ENCODE results near the gene IGSF9.
A peak's percentile ranks its signal among the peaks of the same experiment; 100 is the strongest.

Gene IGSF9

DNA sequence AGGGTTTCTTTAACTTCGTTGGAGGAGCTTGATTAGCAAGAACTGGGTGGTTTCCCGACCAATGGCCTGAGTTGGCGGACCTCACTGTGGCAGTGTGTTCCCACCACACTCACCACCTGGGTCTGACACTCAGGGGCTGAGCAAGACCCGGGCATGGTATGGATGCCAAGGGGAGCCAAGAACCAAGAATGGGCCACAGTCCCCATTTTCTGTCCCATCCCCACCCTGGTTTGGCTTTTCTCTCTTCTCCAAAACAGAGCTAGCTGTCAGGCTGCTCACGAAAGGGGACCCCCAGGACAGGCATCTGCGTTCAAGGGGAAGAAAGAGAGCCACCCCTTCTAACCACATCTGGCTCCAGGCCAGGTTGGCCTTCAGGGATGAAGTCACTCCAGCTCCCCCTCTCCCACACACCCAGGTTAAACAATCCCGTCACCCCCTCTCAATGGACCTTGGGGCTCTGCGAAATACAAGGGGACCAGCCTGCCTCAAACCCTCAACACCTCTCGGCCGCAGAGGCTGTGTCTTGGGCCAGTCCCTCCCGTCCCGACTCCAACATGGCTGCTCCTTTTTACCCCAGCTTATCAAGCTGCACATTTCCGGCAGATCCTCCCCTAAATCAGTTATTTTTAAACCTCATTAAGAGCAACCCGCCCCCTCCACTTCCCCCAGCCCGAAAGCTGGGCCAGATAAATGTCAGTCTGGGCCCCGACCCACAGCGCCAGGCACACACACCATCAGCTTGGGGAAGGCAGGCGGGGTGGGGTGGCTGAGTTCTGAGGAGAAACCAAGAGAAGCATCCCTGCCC lies 23.5 kb downstream of the IGSF9 start:
- peak; percentile 46 for DNase-seq (ENCODE audit: low read depth)
- TF ChIP-seq, protein P1, sequence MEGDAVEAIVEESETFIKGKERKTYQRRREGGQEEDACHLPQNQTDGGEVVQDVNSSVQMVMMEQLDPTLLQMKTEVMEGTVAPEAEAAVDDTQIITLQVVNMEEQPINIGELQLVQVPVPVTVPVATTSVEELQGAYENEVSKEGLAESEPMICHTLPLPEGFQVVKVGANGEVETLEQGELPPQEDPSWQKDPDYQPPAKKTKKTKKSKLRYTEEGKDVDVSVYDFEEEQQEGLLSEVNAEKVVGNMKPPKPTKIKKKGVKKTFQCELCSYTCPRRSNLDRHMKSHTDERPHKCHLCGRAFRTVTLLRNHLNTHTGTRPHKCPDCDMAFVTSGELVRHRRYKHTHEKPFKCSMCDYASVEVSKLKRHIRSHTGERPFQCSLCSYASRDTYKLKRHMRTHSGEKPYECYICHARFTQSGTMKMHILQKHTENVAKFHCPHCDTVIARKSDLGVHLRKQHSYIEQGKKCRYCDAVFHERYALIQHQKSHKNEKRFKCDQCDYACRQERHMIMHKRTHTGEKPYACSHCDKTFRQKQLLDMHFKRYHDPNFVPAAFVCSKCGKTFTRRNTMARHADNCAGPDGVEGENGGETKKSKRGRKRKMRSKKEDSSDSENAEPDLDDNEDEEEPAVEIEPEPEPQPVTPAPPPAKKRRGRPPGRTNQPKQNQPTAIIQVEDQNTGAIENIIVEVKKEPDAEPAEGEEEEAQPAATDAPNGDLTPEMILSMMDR (conservative IDR thresholded peaks at IDR 0.05; ENCODE audit: control insufficient read depth, insufficient read depth, low read depth, low read length) = no peak
- H3K4me3 ChIP-seq (ENCODE audit: control insufficient read depth, low read depth, low read length) = peak overlapping the region; percentile 98

DNA sequence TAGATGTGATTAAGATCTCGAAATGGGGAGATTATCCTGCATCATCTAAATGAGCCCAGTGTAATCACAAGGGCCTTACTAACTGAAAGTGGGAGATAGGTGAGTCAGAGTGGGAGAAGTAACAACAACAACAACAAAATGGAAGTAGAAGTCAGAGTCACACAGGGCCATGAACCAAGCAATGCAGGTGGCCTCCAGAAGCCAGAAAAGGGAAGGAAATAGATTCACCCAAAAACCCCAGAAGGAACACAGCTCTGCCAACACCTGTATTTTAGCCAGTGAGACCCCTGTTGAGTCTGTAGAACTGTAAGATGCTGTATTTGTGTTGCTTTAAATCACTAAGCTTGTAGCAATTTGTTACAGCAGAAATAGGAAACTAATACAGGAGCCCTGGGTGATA lies 24.2 kb downstream of the IGSF9 start:
- H3K4me3 ChIP-seq (ENCODE audit: control insufficient read depth, low read depth, low read length) = no peak overlapping the region
- peak; percentile 49 for DNase-seq (ENCODE audit: low read depth)
- TF ChIP-seq, protein P1 (conservative IDR thresholded peaks at IDR 0.05; ENCODE audit: control insufficient read depth, insufficient read depth, low read depth, low read length) = no peak

DNA sequence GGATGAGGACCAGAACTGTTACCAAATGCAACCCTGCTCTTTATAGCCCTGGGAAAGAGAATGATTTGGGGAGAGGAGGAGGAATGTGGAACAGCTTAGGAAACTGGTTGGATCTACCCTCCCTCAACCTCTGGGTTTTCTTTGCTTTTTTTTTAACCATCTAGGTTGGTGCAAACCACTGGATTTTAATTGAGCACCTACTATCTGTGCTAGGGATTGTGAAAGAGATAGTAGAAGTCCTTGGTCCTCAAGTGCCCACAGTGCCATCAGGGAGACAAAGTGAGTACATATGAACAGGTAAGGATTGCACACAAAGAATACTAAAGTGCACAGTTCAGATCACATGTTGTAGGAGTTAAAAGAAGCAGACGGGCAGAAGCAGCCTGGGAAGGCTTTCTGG lies 24.8 kb downstream of the IGSF9 start:
- H3K4me3 ChIP-seq (ENCODE audit: control insufficient read depth, low read depth, low read length) = no peak overlapping the region
- DNase-seq (ENCODE audit: low read depth) = no peak
- TF ChIP-seq, protein P1 (conservative IDR thresholded peaks at IDR 0.05; ENCODE audit: control insufficient read depth, insufficient read depth, low read depth, low read length) = no peak

DNA sequence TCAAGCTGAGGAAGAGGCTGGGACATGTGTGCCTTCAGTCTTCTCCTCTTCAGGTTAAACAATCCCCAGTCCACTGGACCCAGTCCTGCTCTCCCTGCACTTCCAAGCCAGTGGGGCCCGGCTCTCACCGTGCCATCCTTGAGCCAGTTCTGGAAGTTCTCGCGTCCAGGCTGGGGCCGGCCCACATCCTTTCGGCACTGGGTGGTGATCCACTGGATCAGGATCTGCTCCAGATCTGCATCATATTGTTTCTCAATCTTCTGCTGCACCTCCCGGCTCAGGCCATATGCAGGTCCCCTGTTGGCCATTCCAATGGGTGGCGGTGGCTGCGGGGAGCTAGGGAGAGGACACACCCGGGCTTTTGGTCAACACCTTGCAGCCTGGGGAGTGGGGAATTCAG lies 25.2 kb downstream of the IGSF9 start:
- DNase-seq (ENCODE audit: low read depth) = no peak
- TF ChIP-seq, protein P1 (conservative IDR thresholded peaks at IDR 0.05; ENCODE audit: control insufficient read depth, insufficient read depth, low read depth, low read length) = no peak
- H3K4me3 ChIP-seq (ENCODE audit: control insufficient read depth, low read depth, low read length) = no peak overlapping the region

DNA sequence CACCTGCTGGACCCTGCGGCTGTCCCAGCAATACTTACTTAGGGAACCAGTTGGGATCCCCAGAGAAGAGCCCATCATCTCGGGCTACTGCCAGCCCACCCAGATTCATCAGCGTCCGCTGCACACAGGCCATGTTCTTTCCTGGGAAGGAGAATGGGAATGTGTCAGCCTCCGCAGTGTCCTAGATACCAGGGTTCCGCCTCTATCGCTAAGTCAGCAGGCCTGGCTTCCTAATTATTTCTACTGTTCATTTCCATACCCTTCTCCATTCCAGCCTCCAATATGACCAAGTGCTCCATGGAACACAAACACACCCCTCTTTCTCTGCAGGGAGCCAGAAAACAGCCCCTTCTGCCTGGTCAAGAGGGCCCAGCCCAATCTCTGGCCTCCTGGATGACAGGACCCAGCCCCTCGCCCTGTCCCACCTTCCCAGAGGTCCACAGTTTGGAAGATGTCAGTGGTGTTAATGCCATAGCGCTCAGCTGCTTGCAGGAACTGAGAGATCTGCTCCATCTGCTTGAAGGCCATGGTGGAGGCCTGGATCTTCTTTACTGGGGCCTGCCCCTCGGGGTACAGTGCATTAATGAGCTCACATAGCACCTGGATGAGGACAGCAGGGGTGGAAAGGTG lies 26.1 kb downstream of the IGSF9 start:
- TF ChIP-seq, protein P1 (conservative IDR thresholded peaks at IDR 0.05; ENCODE audit: control insufficient read depth, insufficient read depth, low read depth, low read length) = no peak
- no peak for DNase-seq (ENCODE audit: low read depth)

DNA sequence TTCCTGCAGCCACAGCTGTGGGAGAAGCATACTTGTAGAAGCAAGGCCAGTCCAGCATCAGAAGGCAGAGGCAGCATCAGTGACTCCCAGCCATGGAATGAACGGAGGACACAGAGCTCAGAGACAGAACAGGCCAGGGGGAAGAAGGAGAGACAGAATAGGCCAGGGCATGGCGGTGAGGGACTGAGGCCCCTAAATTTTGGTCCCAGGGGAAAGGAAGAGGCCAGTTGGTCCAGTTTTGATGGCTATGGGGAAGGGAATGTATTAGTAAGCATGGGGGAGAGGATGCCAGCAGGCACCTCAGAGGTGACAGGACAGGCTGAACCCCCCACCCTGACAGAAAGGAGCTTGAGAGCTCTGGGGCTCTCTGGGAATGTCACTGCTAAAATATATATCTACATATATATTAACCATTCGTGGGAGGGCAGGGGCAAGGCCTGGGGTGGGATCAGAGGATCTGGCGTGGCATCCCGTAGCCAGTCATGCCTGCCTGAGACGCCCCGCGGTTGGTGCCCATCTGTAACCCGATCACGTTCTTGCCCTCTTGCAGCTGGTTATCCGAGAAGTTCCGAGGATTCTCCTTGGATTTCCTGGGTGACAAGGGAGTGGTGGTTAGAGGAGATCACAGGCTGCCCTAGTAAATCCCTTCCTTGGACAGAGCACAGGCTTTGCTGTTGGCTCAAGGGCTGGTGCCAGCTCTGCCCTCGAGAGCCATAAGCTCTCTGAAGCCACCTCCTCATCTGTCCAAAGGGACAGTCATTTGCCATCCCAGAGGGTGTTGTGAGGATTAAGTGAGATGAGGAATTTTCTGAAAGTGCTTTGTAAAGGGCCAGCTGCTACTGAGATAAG lies 26.8 kb downstream of the IGSF9 start:
- no peak for DNase-seq (ENCODE audit: low read depth)
- TF ChIP-seq, protein P1 (conservative IDR thresholded peaks at IDR 0.05; ENCODE audit: control insufficient read depth, insufficient read depth, low read depth, low read length) = no peak
- no peak overlapping the region for H3K4me3 ChIP-seq (ENCODE audit: control insufficient read depth, low read depth, low read length)

More for the DNA sequence above, 26.1 kb downstream of the IGSF9 start:
- H3K4me3 ChIP-seq (ENCODE audit: control insufficient read depth, low read depth, low read length) = no peak overlapping the region

Data from fibroblast of mammary gland (primary cell).